Suprapubic skin (tissue), 4 donors: ENCODE data around the gene RFX3.

Experiments used
- EP300 ChIP-seq: sonication (generic); formaldehyde crosslinking; IDR thresholded peaks from one replicate; pipeline ENCODE4 v1.6.1; 2017; ENCODE audit warnings: antibody characterized with exemption
- POLR2AphosphoS5 ChIP-seq, 3 donors: sonication (generic); formaldehyde crosslinking; IDR thresholded peaks; one replicate each; pipeline ENCODE4 v1.6.1; 2017; ENCODE audit warnings: antibody characterized with exemption in 3 of 3

GRCh38 chr9:3343671-3344070 is 182.1 kb downstream of the RFX3 start:
- TF ChIP-seq POLR2AphosphoS5 (IDR thresholded peaks at IDR 0.05): no peak
- TF ChIP-seq EP300: no peak
